SU-DHL-6 (cell line): Measurements from ENCODE around the gene CLNK.

Experiments used
- H2AFZ ChIP-seq: fragments of 200-600 bp; sonication (generic); 2 replicates; pipeline ENCODE4 v1.6.1; 2014; ENCODE audit warnings: low read depth, mild to moderate bottlenecking, moderate library complexity, mixed read lengths, antibody characterized with exemption, low read length; ENCODE audit not compliant: severe bottlenecking
- H3F3A ChIP-seq: fragments of 200-600 bp; shearing (Covaris generic); 2 replicates; pipeline ENCODE4 v1.6.0; 2016; ENCODE audit warnings: antibody characterized with exemption, mild to moderate bottlenecking; ENCODE audit not compliant: insufficient read depth
- H3K27ac ChIP-seq: fragments of 200-600 bp; sonication (generic); 2 replicates; pipeline ENCODE4 v1.5.1; 2016; ENCODE audit warnings: low read depth, mild to moderate bottlenecking, low read length, moderate library complexity, mixed read lengths
- H3K27me3 ChIP-seq: fragments of 200-600 bp; sonication (generic), shearing (Covaris generic); 2 replicates; pipeline ENCODE4 v1.6.0; 2014; ENCODE audit warnings: mild to moderate bottlenecking, low read length
- H3K36me3 ChIP-seq: fragments of 200-600 bp; sonication (generic); 2 replicates; pipeline ENCODE4 v1.6.1; 2014; ENCODE audit warnings: mild to moderate bottlenecking, low read length, mixed read lengths
- H3K4me2 ChIP-seq: fragments of 300-600, 200-600 bp; shearing (Covaris generic), sonication (generic); 2 replicates; pipeline ENCODE4 v1.6.0; 2014; ENCODE audit warnings: low read length, low read depth, mild to moderate bottlenecking; ENCODE audit not compliant: poor library complexity, severe bottlenecking
- H3K4me3 ChIP-seq: fragments of 200-600 bp; sonication (generic); 2 replicates; pipeline ENCODE4 v1.5.1; 2014; ENCODE audit warnings: antibody characterized with exemption, low read length, mild to moderate bottlenecking, mixed read lengths; ENCODE audit not compliant: insufficient read depth, poor library complexity, severe bottlenecking
- H3K79me2 ChIP-seq: fragments of 200-600 bp; sonication (generic); 2 replicates; pipeline ENCODE4 v1.6.1; 2014; ENCODE audit warnings: mild to moderate bottlenecking, low read length, moderate library complexity; ENCODE audit not compliant: insufficient read depth
- H3K9ac ChIP-seq: fragments of 200-600 bp; sonication (generic); 2 replicates; pipeline ENCODE4 v1.7.0; 2014; ENCODE audit warnings: mild to moderate bottlenecking, low read length
- H3K9me2 ChIP-seq: fragments of 200-600 bp; sonication (generic); replicated peaks from 2 replicates; pipeline ENCODE4 v1.6.1; 2014; ENCODE audit warnings: low read length; ENCODE audit not compliant: insufficient read depth
- H3K9me3 ChIP-seq: fragments of 200-600 bp; sonication (generic); 2 replicates; pipeline ENCODE4 v1.6.1; 2014; ENCODE audit warnings: low read length, mixed read lengths; ENCODE audit not compliant: insufficient read depth
- H4K20me1 ChIP-seq: fragments of 200-600 bp; sonication (generic); 2 replicates; pipeline ENCODE4 v1.6.1; 2014; ENCODE audit warnings: low read depth, mild to moderate bottlenecking, antibody characterized with exemption, low read length, moderate library complexity, mixed read lengths
- CTCF ChIP-seq: fragments of 200-600 bp; sonication (generic); IDR thresholded peaks from one replicate; pipeline ENCODE4 v1.5.1; 2017; ENCODE audit warnings: antibody characterized with exemption, mild to moderate bottlenecking, low read length, moderate library complexity; ENCODE audit not compliant: insufficient read depth, poor library complexity, severe bottlenecking
- EZH2phosphoT487 ChIP-seq: fragments of 200-600 bp; sonication (generic), shearing (Covaris generic); conservative IDR thresholded peaks from 2 replicates; pipeline ENCODE4 v1.6.1; 2018; ENCODE audit warnings: mild to moderate bottlenecking, antibody characterized with exemption, low read length, moderate library complexity, mixed read lengths

Gene CLNK

GRCh38 chr4:10728016-10728415, 43.4 kb upstream of the CLNK start:
- no peaks in the 10 kb centered on the region for H3K27me3 ChIP-seq
- H3K9ac ChIP-seq: no peak overlapping the region
- H3K36me3 ChIP-seq: no peaks in the 10 kb centered on the region
- H3K9me3 ChIP-seq: no peaks in the 10 kb centered on the region
- H3K9me2 ChIP-seq: no peaks in the 10 kb centered on the region; the same call in 1 of the 2 replicates
- no peaks in the 10 kb centered on the region for H4K20me1 ChIP-seq
- no peak overlapping the region for H3K27ac ChIP-seq
- no peak overlapping the region for H3K4me3 ChIP-seq
- no peaks in the 10 kb centered on the region for H3K79me2 ChIP-seq
- no peak overlapping the region for H2AFZ ChIP-seq
- H3F3A ChIP-seq: no peaks in the 10 kb centered on the region
- no peak overlapping the region for H3K4me2 ChIP-seq
- TF ChIP-seq CTCF (no peak), EZH2phosphoT487 (no peak)

GRCh38 chr4:10727140-10727880, 42.7 kb upstream of the CLNK start:
- Histone ChIP-seq H3K27me3 (no peaks in the 10 kb centered on the region), H3F3A (no peaks in the 10 kb centered on the region), H3K4me3 (no peak overlapping the region), H4K20me1 (no peaks in the 10 kb centered on the region), H3K9ac (no peak overlapping the region), H2AFZ (no peak overlapping the region), H3K9me3 (no peaks in the 10 kb centered on the region), H3K36me3 (no peaks in the 10 kb centered on the region), H3K79me2 (no peaks in the 10 kb centered on the region), H3K9me2 (no peaks in the 10 kb centered on the region; the same call in 1 of the 2 replicates), H3K27ac (no peak overlapping the region), H3K4me2 (no peak overlapping the region)
- no peak for TF ChIP-seq CTCF
- TF ChIP-seq EZH2phosphoT487: no peak

GRCh38 chr4:10722957-10723356, 38.4 kb upstream of the CLNK start:
- Histone ChIP-seq H3K9me2 (no peaks in the 10 kb centered on the region; the same call in 1 of the 2 replicates), H3K9me3 (no peaks in the 10 kb centered on the region), H2AFZ (no peak overlapping the region), H3K4me3 (no peak overlapping the region), H3K27ac (no peak overlapping the region), H3K36me3 (no peaks in the 10 kb centered on the region), H3K9ac (no peak overlapping the region), H3K27me3 (no peaks in the 10 kb centered on the region), H3K79me2 (no peaks in the 10 kb centered on the region), H4K20me1 (no peaks in the 10 kb centered on the region), H3K4me2 (no peak overlapping the region), H3F3A (no peaks in the 10 kb centered on the region)
- TF ChIP-seq CTCF: no peak
- TF ChIP-seq EZH2phosphoT487: no peak
